DND-41 (cell line): Measurements from ENCODE around the gene CCDC73.

Source experiments
- EZH2 ChIP-seq: IDR thresholded peaks from 3 replicates; pipeline ENCODE4 v1.6.1; 2012; ENCODE audit warnings: borderline replicate concordance, low read depth, mild to moderate bottlenecking, moderate library complexity, low read length, inconsistent platforms; ENCODE audit not compliant: severe bottlenecking
- TF ChIP-seq, protein P1 (sequence below): IDR thresholded peaks from 2 replicates; pipeline ENCODE4 v1.5.1; 2012; ENCODE audit warnings: borderline replicate concordance, low read length, moderate library complexity, mild to moderate bottlenecking; ENCODE audit not compliant: poor library complexity, severe bottlenecking; ENCODE audit errors: extremely low read depth

DNA sequence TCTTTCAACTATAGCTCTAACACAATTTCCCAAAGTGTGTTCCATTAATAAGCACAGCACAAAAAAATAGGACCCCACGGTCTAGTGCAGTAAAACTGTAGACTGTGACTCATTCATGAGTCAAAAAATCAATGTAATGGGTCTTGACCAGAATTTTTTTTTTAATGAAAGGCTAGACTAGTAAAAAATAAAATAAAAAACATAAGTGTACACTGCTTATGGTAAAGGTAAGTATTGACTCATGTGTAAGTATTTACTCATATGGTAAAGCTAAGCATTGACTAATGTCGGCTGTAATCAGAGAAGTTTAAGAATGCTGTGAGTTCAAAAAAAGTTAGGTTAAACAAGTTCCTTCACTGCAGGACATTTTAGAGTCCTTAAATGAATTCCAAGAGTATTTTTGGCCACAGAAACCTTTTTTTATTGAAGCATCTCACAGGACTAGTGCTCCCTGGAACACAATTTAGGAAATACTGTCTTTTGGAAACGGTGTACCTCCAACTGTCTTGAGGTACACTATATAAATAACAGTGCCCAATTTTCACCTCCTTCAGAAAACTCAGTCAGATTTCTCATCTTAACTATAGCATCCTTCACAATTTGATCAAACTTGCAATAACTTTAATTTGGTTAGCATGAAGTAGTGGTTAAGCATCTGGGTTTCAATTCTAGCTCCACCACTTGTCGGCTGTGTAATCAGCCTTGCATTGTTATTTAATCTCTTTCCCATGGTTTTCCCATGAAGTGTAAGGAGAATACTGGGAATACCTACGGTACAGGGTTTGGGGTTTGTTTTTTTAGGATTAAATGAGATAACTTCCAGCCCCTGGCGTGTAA lies 2.1 kb downstream of the CCDC73 start:
- TF ChIP-seq, protein P1, sequence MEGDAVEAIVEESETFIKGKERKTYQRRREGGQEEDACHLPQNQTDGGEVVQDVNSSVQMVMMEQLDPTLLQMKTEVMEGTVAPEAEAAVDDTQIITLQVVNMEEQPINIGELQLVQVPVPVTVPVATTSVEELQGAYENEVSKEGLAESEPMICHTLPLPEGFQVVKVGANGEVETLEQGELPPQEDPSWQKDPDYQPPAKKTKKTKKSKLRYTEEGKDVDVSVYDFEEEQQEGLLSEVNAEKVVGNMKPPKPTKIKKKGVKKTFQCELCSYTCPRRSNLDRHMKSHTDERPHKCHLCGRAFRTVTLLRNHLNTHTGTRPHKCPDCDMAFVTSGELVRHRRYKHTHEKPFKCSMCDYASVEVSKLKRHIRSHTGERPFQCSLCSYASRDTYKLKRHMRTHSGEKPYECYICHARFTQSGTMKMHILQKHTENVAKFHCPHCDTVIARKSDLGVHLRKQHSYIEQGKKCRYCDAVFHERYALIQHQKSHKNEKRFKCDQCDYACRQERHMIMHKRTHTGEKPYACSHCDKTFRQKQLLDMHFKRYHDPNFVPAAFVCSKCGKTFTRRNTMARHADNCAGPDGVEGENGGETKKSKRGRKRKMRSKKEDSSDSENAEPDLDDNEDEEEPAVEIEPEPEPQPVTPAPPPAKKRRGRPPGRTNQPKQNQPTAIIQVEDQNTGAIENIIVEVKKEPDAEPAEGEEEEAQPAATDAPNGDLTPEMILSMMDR, result no peak
- TF ChIP-seq EZH2, result no peak
